Measurements from ENCODE around the gene AARS2.

GRCh38 chr6:44256775-44257024 is 56.4 kb downstream of the AARS2 start:
- TF ChIP-seq CTCF (IDR thresholded peaks at IDR 0.05) (no peak), POLR2AphosphoS5 (IDR thresholded peaks at IDR 0.05) (no peak)
